HEK293 (cell line): ENCODE data around the gene PCCA.

Experiments
- CTCF ChIA-PET: fragments of 350-600 bp; formaldehyde crosslinking; extraction: SDS; loops from one replicate; lab custom pipeline; 2021; ENCODE audit warnings: antibody characterized with exemption; lab: Yijun Ruan, JAX
- POLR2A ChIA-PET: fragments of 300-600 bp; formaldehyde crosslinking; extraction: SDS; loops from one replicate; lab custom pipeline; 2020; ENCODE audit warnings: antibody characterized with exemption, inconsistent platforms; lab: Yijun Ruan, JAX
- H3K27ac ChIP-seq: fragments of 200-500 bp; sonication (Bioruptor generic); 2 replicates; pipeline ENCODE4 v1.5.1; 2014; ENCODE audit warnings: low read depth, low read length, control low read depth, inconsistent platforms; ENCODE audit errors: extremely low read depth
- H3K36me3 ChIP-seq, 2 experiments: fragments of 200-500 bp in 1 of 2; sonication (Bioruptor generic) in 1 of 2; 1 replicate in 1 of 2; 2 replicates in 1 of 2; pipeline ENCODE4 v1.5.1; 2014 to 2017; ENCODE audit warnings: inconsistent platforms in 2 of 2, low read length in 2 of 2; ENCODE audit not compliant: control insufficient read depth in 2 of 2, insufficient read depth in 1 of 2
- H3K4me1 ChIP-seq: fragments of 200-500 bp; sonication (Bioruptor generic); 2 replicates; pipeline ENCODE4 v1.5.1; 2014; ENCODE audit warnings: mild to moderate bottlenecking, low read length, inconsistent platforms; ENCODE audit not compliant: control insufficient read depth, insufficient read depth
- H3K4me3 ChIP-seq: 2 replicates; pipeline ENCODE4 v1.5.1; 2011; ENCODE audit warnings: low read depth, mild to moderate bottlenecking, control low read depth, low read length, moderate library complexity
- H3K9me3 ChIP-seq: fragments of 200-500 bp; sonication (Bioruptor generic); 2 replicates; pipeline ENCODE4 v1.5.1; 2014; ENCODE audit warnings: low read depth, low read length, inconsistent platforms; ENCODE audit not compliant: control insufficient read depth, insufficient read depth
- ATF2 ChIP-seq: fragments of 450-650 bp; formaldehyde crosslinking; IDR thresholded peaks from 2 replicates; pipeline ENCODE4 v1.5.1; 2016; ENCODE audit warnings: missing biosample characterization, missing genetic modification characterization, low read depth
- KLF1 ChIP-seq: fragments of 450-650 bp; formaldehyde crosslinking; IDR thresholded peaks from 2 replicates; pipeline ENCODE4 v1.5.1; 2016; ENCODE audit warnings: missing biosample characterization, missing genetic modification characterization
- PRDM1 ChIP-seq: fragments of 450-650 bp; formaldehyde crosslinking; IDR thresholded peaks from 2 replicates; pipeline ENCODE4; 2016; ENCODE audit warnings: missing biosample characterization, missing genetic modification characterization
- PRDM2 ChIP-seq: fragments of 450-650 bp; formaldehyde crosslinking; IDR thresholded peaks from 2 replicates; pipeline ENCODE4 v1.5.1; 2016; ENCODE audit warnings: missing biosample characterization, missing genetic modification characterization, borderline replicate concordance
- ZFHX2 ChIP-seq: fragments of 450-650 bp; formaldehyde crosslinking; conservative IDR thresholded peaks from 2 replicates; pipeline ENCODE4 v1.5.1; 2016; ENCODE audit warnings: missing biosample characterization, missing genetic modification characterization
- ZNF132 ChIP-seq: fragments of 450-650 bp; formaldehyde crosslinking; IDR thresholded peaks from 2 replicates; pipeline ENCODE4 v1.5.1; 2017; ENCODE audit warnings: missing biosample characterization, missing genetic modification characterization, borderline replicate concordance
- ZNF133 ChIP-seq: fragments of 450-650 bp; formaldehyde crosslinking; IDR thresholded peaks from 2 replicates; pipeline ENCODE4 v1.5.1; 2016; ENCODE audit warnings: missing biosample characterization, missing genetic modification characterization
- ZNF148 ChIP-seq: fragments of 450-650 bp; formaldehyde crosslinking; IDR thresholded peaks from 2 replicates; pipeline ENCODE4 v1.5.0; 2017; ENCODE audit warnings: missing biosample characterization, missing genetic modification characterization, borderline replicate concordance
- ZNF175 ChIP-seq: fragments of 450-650 bp; formaldehyde crosslinking; IDR thresholded peaks from 2 replicates; pipeline ENCODE4 v1.5.1; 2016; ENCODE audit warnings: missing biosample characterization, missing genetic modification characterization
- ZNF239 ChIP-seq: fragments of 450-650 bp; formaldehyde crosslinking; IDR thresholded peaks from 2 replicates; pipeline ENCODE4 v1.5.1; 2016; ENCODE audit warnings: missing biosample characterization, missing genetic modification characterization
- ZNF362 ChIP-seq: fragments of 450-650 bp; formaldehyde crosslinking; IDR thresholded peaks from 2 replicates; pipeline ENCODE4 v1.5.1; 2016; ENCODE audit warnings: missing biosample characterization, missing genetic modification characterization
- ZNF366 ChIP-seq: fragments of 450-650 bp; formaldehyde crosslinking; conservative IDR thresholded peaks from 2 replicates; pipeline ENCODE4 v1.5.1; 2016; ENCODE audit warnings: missing biosample characterization, missing genetic modification characterization
- ZNF623 ChIP-seq: fragments of 450-650 bp; formaldehyde crosslinking; IDR thresholded peaks from 2 replicates; pipeline ENCODE4 v1.5.1; 2016; ENCODE audit warnings: missing biosample characterization, missing genetic modification characterization
- ZNF645 ChIP-seq: fragments of 450-650 bp; formaldehyde crosslinking; IDR thresholded peaks from 2 replicates; pipeline ENCODE4; 2016; ENCODE audit warnings: missing biosample characterization, missing genetic modification characterization
- ZNF660 ChIP-seq: fragments of 450-650 bp; IDR thresholded peaks from 2 replicates; pipeline ENCODE4 v1.5.1; 2018; ENCODE audit warnings: missing biosample characterization, mild to moderate bottlenecking, missing genetic modification characterization
- ZNF768 ChIP-seq: fragments of 450-650 bp; formaldehyde crosslinking; IDR thresholded peaks from 2 replicates; pipeline ENCODE4 v1.5.1; 2018; ENCODE audit warnings: missing biosample characterization, mild to moderate bottlenecking, missing genetic modification characterization
- ZNF843 ChIP-seq: fragments of 450-650 bp; formaldehyde crosslinking; IDR thresholded peaks from 2 replicates; pipeline ENCODE4 v1.5.1; 2016; ENCODE audit warnings: missing biosample characterization, missing genetic modification characterization
- ZSCAN30 ChIP-seq: fragments of 450-650 bp; IDR thresholded peaks from 2 replicates; pipeline ENCODE4 v1.5.1; 2018; ENCODE audit warnings: missing biosample characterization, mild to moderate bottlenecking, missing genetic modification characterization, moderate library complexity

PCCA gene

GRCh38 chr13:100147825-100148224, 58.9 kb downstream of the PCCA start:
- no peaks in the 10 kb centered on the region for H3K9me3 ChIP-seq
- H3K27ac ChIP-seq: no peak overlapping the region
- ChIA-PET CTCF (interaction anchor here (0.6 kb wide), 1 partner anchor 14 kb away, joined by 3 read pairs; no protein-coding TSS in a partner anchor), POLR2A (no interaction called here)
- no peaks in the 10 kb centered on the region for H3K36me3 ChIP-seq
- H3K4me3 ChIP-seq: no peak overlapping the region
- TF ChIP-seq PRDM1 (tag by site-specific recombination) (no peak), ZFHX2 (no peak), ZNF133 (no peak), ZNF175 (tag by site-specific recombination) (no peak)
- no peaks in the 10 kb centered on the region for H3K4me1 ChIP-seq

GRCh38 chr13:100148422-100148821, 59.5 kb downstream of the PCCA start:
- Histone ChIP-seq H3K4me1 (no peaks in the 10 kb centered on the region), H3K36me3 (no peaks in the 10 kb centered on the region), H3K4me3 (no peak overlapping the region), H3K9me3 (no peaks in the 10 kb centered on the region), H3K27ac (no peak overlapping the region)
- POLR2A ChIA-PET: no interaction called here
- CTCF ChIA-PET: no interaction called here
- TF ChIP-seq ZNF132 (no peak), KLF1 (tag by site-specific recombination) (no peak), ZNF843 (no peak), ZNF366 (tag by site-specific recombination) (no peak), ZNF768 (tag by site-specific recombination) (no peak), ZNF239 (tag by site-specific recombination) (no peak), ZNF362 (no peak), PRDM2 (tag by site-specific recombination) (no peak), ZSCAN30 (tag by site-specific recombination) (no peak), ZNF623 (tag by site-specific recombination) (no peak), ZNF660 (no peak), ATF2 (tag by site-specific recombination) (no peak), ZNF645 (tag by site-specific recombination) (no peak), ZNF148 (tag by site-specific recombination) (no peak)
